ENCODE data around the gene ZCCHC14. TPM values are rescaled to one million over a fixed set of nuclear protein-coding genes. Genes with fewer than 3 reads are reported as not detected.
"Not testable (repeated sequence)": the region's sequence is repeated elsewhere in the genome, so short reads cannot be mapped to it uniquely, and the experiment has no call there.

Gene ZCCHC14
- total RNA-seq, 1 experiment from 2014 or later: 27.7 TPM

DNA sequence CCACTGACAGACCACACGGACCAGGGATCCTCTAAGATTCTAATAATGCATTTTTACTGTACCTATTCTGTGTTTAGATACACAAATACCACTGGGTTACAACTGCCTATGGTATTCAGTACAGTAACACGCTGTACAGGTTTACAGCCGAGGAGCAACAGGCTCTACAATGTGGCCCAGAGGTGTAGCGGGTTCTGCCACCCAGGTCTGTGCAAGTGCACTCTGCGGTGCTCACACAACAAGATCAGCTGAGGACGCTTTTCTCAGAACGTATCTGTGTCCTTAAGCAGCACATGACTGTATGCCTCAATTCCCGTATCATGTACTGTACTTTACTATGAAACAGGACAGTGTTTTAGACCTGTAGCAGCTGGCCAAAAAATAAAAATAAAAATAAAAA is 6.5 kb downstream of the ZCCHC14 start:
- WGBS (ENCODE audit: extremely low coverage, insufficient read length, low lambda C conversion rate): no CpG with 5 or more reads among the region's 8 CpGs
- H4K91ac ChIP-seq (ENCODE audit: insufficient read length, low read depth, low read length): no peak overlapping the region
- H3K9ac ChIP-seq (ENCODE audit: extremely low read depth, insufficient read length, low read length): no peak overlapping the region
- no peaks in the 10 kb centered on the region for H3K9me3 ChIP-seq (ENCODE audit: control insufficient read depth, low read depth, low read length)
- TF ChIP-seq, protein P1, sequence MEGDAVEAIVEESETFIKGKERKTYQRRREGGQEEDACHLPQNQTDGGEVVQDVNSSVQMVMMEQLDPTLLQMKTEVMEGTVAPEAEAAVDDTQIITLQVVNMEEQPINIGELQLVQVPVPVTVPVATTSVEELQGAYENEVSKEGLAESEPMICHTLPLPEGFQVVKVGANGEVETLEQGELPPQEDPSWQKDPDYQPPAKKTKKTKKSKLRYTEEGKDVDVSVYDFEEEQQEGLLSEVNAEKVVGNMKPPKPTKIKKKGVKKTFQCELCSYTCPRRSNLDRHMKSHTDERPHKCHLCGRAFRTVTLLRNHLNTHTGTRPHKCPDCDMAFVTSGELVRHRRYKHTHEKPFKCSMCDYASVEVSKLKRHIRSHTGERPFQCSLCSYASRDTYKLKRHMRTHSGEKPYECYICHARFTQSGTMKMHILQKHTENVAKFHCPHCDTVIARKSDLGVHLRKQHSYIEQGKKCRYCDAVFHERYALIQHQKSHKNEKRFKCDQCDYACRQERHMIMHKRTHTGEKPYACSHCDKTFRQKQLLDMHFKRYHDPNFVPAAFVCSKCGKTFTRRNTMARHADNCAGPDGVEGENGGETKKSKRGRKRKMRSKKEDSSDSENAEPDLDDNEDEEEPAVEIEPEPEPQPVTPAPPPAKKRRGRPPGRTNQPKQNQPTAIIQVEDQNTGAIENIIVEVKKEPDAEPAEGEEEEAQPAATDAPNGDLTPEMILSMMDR (conservative IDR thresholded peaks at IDR 0.05): no peak
- no peak overlapping the region for H3K27ac Mint-ChIP-seq
- H3K4me1 Mint-ChIP-seq: peaks cover 37 to 44% of the 10 kb centered on the region in 2 experiments
- H4K8ac ChIP-seq (replicated peaks; ENCODE audit: insufficient read length, low read depth, low read length): no peak overlapping the region
- no peak overlapping the region for H2BK12ac ChIP-seq (ENCODE audit: insufficient read length, low read depth, low read length)
- H3K4me2 ChIP-seq (ENCODE audit: insufficient read depth, insufficient read length, low read length): no peak overlapping the region
- no peak overlapping the region for H2AFZ ChIP-seq (ENCODE audit: low read length)
- no peak for DNase-seq
- H3K18ac ChIP-seq (ENCODE audit: insufficient read length, low read depth, low read length): no peak overlapping the region
- no peak overlapping the region for H3K4me3 Mint-ChIP-seq
- H3K27me3 ChIP-seq (ENCODE audit: insufficient read depth, low read length): no peaks in the 10 kb centered on the region
- H4K20me1 ChIP-seq (ENCODE audit: control insufficient read depth, insufficient read depth, insufficient read length): no peaks in the 10 kb centered on the region
- H3K27ac ChIP-seq (ENCODE audit: insufficient read length, low read depth, low read length): no peak overlapping the region
- H3K56ac ChIP-seq (ENCODE audit: insufficient read length, low read depth, low read length): no peak overlapping the region
- peaks cover 1 to 9% (median 7%) of the 10 kb centered on the region in 3 experiments; a peak in 6 of 7 replicates for H3K36me3 Mint-ChIP-seq (ENCODE audit: insufficient read depth in 1 of 3, low read depth in 3 of 3)
- H3K27me3 Mint-ChIP-seq (ENCODE audit: low read depth): no peaks in the 10 kb centered on the region
- no peak overlapping the region for H2AK5ac ChIP-seq (ENCODE audit: insufficient read length, low read length)
- no peak overlapping the region for H2BK5ac ChIP-seq (ENCODE audit: insufficient read length, low read length)
- no peak overlapping the region for H3K4ac ChIP-seq (ENCODE audit: low read depth, low read length)
- no peak overlapping the region for H3K23ac ChIP-seq (ENCODE audit: insufficient read length, low read depth, low read length)
- no peaks in the 10 kb centered on the region; the same call in 1 of the 2 replicates for H3K4me1 ChIP-seq (ENCODE audit: insufficient read depth, low read length)
- H2BK20ac ChIP-seq (ENCODE audit: low read depth, low read length, poor library complexity, severe bottlenecking): no peak overlapping the region
- no peak overlapping the region for H2BK120ac ChIP-seq (ENCODE audit: low read depth, low read length, poor library complexity, severe bottlenecking)
- H3K79me1 ChIP-seq (ENCODE audit: insufficient read depth, low read depth, low read length, poor library complexity, severe bottlenecking): peaks cover 3% of the 10 kb centered on the region
- peaks cover 2% of the 10 kb centered on the region for H3K23me2 ChIP-seq (ENCODE audit: insufficient read length, low read depth, low read length, poor library complexity, severe bottlenecking)
- no peak overlapping the region for H3K14ac ChIP-seq (ENCODE audit: insufficient read depth, low read length)
- no peak overlapping the region for H3T11ph ChIP-seq (ENCODE audit: low read length)
- H3K79me2 ChIP-seq (ENCODE audit: insufficient read depth, low read length): peaks cover 16% of the 10 kb centered on the region; the same call in 1 of the 2 replicates
- no peak overlapping the region for H2BK15ac ChIP-seq (ENCODE audit: low read depth, low read length)
- H4K5ac ChIP-seq (ENCODE audit: insufficient read length, low read depth, low read length): no peak overlapping the region
- H3K9me3 Mint-ChIP-seq: no peaks in the 10 kb centered on the region

DNA sequence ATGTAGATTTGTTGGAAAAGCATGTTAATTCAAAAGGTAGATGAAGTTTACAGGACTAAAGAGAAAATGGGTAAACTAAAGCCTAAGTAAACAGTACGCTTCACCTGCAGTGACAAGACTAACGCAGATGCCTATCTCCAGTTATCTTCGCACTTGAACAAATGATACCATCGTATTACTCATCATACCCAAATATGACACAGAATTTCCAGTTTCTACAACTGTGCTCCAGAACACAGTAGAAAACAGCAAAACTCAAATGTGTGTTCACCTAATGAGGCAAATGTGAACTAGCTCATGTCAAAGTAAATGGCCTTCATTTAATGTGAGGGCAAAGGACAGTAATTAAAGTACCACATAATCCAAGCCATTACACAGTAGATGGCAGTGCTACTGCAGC is 7.0 kb downstream of the ZCCHC14 start:
- H2BK12ac ChIP-seq (ENCODE audit: insufficient read length, low read depth, low read length); H3K23me2 ChIP-seq (ENCODE audit: insufficient read length, low read depth, low read length, poor library complexity, severe bottlenecking); H4K5ac ChIP-seq (ENCODE audit: insufficient read length, low read depth, low read length); H3K4ac ChIP-seq (ENCODE audit: low read depth, low read length); H3K56ac ChIP-seq (ENCODE audit: insufficient read length, low read depth, low read length); H3T11ph ChIP-seq (ENCODE audit: low read length); H3K27me3 Mint-ChIP-seq (ENCODE audit: low read depth); H2AK5ac ChIP-seq (ENCODE audit: insufficient read length, low read length); H2BK120ac ChIP-seq (ENCODE audit: low read depth, low read length, poor library complexity, severe bottlenecking); H3K9ac ChIP-seq (ENCODE audit: extremely low read depth, insufficient read length, low read length); H3K9me3 ChIP-seq (ENCODE audit: control insufficient read depth, low read depth, low read length); H4K8ac ChIP-seq (replicated peaks; ENCODE audit: insufficient read length, low read depth, low read length); H3K23ac ChIP-seq (ENCODE audit: insufficient read length, low read depth, low read length); H3K4me2 ChIP-seq (ENCODE audit: insufficient read depth, insufficient read length, low read length); H4K91ac ChIP-seq (ENCODE audit: insufficient read length, low read depth, low read length); H3K14ac ChIP-seq (ENCODE audit: insufficient read depth, low read length); DNase-seq; H2BK20ac ChIP-seq (ENCODE audit: low read depth, low read length, poor library complexity, severe bottlenecking); H3K4me1 ChIP-seq (ENCODE audit: insufficient read depth, low read length); H3K79me1 ChIP-seq (ENCODE audit: insufficient read depth, low read depth, low read length, poor library complexity, severe bottlenecking); H3K27me3 ChIP-seq (ENCODE audit: insufficient read depth, low read length); H3K27ac Mint-ChIP-seq; H2BK5ac ChIP-seq (ENCODE audit: insufficient read length, low read length); H2BK15ac ChIP-seq (ENCODE audit: low read depth, low read length); H3K9me3 Mint-ChIP-seq; H3K4me3 Mint-ChIP-seq; H3K36me3 Mint-ChIP-seq (ENCODE audit: insufficient read depth in 1 of 3, low read depth in 3 of 3); H3K27ac ChIP-seq (ENCODE audit: insufficient read length, low read depth, low read length); H4K20me1 ChIP-seq (ENCODE audit: control insufficient read depth, insufficient read depth, insufficient read length); H2AFZ ChIP-seq (ENCODE audit: low read length); H3K18ac ChIP-seq (ENCODE audit: insufficient read length, low read depth, low read length): not testable (repeated sequence)
- no CpG with 5 or more reads among the region's 4 CpGs for WGBS (ENCODE audit: extremely low coverage, insufficient read length, low lambda C conversion rate)
- peaks cover 36 to 43% of the 10 kb centered on the region in 2 experiments for H3K4me1 Mint-ChIP-seq
- peaks cover 16% of the 10 kb centered on the region; the same call in 1 of the 2 replicates for H3K79me2 ChIP-seq (ENCODE audit: insufficient read depth, low read length)
